GM20431 (cell line): ENCODE data around the gene PTPN7.

ENCODE experiments used
- in situ Hi-C: fragments of 300-500 bp; cut with MseI, MboI; formaldehyde crosslinking; loops from one replicate; pipeline ENCODE4 v1.15.0; 2020; ENCODE audit warnings: low sequenced_read_pairs; ENCODE audit not compliant: unreplicated experiment

The PTPN7 gene

GRCh38 chr1:202160377-202160940, at the start of gene PTPN7:
TSS of gene PTPN7 (minus strand) at chr1:202160602. CDS start at chr1:202159402, 1,200 bp downstream.
- in situ Hi-C loops = no loop called here

GRCh38 chr1:202208351-202208857, 48.0 kb upstream of the PTPN7 start:
- in situ Hi-C loops = no loop called here

- in situ Hi-C loops = no loop called here
Measured at GRCh38 chr1:202207292-202207691, 46.9 kb upstream of the PTPN7 start.

- in situ Hi-C loops = no loop called here
Measured at GRCh38 chr1:202205523-202206190, 45.3 kb upstream of the PTPN7 start.

- in situ Hi-C loops = no loop called here
Measured at GRCh38 chr1:202204065-202204464, 43.7 kb upstream of the PTPN7 start.

- in situ Hi-C loops = no loop called here
Measured at GRCh38 chr1:202203238-202204039, 43.0 kb upstream of the PTPN7 start.

- in situ Hi-C loops = no loop called here
Measured at GRCh38 chr1:202202500-202203168, 42.2 kb upstream of the PTPN7 start.

- in situ Hi-C loops = no loop called here
Measured at GRCh38 chr1:202201971-202202370, 41.6 kb upstream of the PTPN7 start.

GRCh38 chr1:202201266-202201665, 40.9 kb upstream of the PTPN7 start:
- in situ Hi-C loops = no loop called here

- in situ Hi-C loops = no loop called here
Measured at GRCh38 chr1:202200669-202201068, 40.3 kb upstream of the PTPN7 start.

GRCh38 chr1:202200112-202200548, 39.7 kb upstream of the PTPN7 start:
- in situ Hi-C loops = no loop called here

- in situ Hi-C loops = loop anchor here (10.0 kb wide), 1 partner anchor 116 kb away; no protein-coding TSS in a partner anchor
Measured at GRCh38 chr1:202199040-202199889, 38.9 kb upstream of the PTPN7 start.

- in situ Hi-C loops = loop anchor here (10.0 kb wide), 1 partner anchor 116 kb away; no protein-coding TSS in a partner anchor
Measured at GRCh38 chr1:202198366-202198724, 37.9 kb upstream of the PTPN7 start.

- in situ Hi-C loops = loop anchor here (10.0 kb wide), 1 partner anchor 117 kb away; no protein-coding TSS in a partner anchor
Measured at GRCh38 chr1:202197653-202198365, 37.4 kb upstream of the PTPN7 start.

- in situ Hi-C loops = loop anchor here (10.0 kb wide), 1 partner anchor 121 kb away; no protein-coding TSS in a partner anchor
Measured at GRCh38 chr1:202194328-202194648, 33.9 kb upstream of the PTPN7 start.

GRCh38 chr1:202193614-202194327, 33.4 kb upstream of the PTPN7 start, which contains the start of gene LGR6:
TSS of gene LGR6 (plus strand) at chr1:202193799. CDS start at chr1:202193990, 191 bp downstream.
- in situ Hi-C loops = loop anchor here (10.0 kb wide), 1 partner anchor 121 kb away; no protein-coding TSS in a partner anchor

- in situ Hi-C loops = loop anchor here (10.0 kb wide), 1 partner anchor 122 kb away; no protein-coding TSS in a partner anchor
Measured at GRCh38 chr1:202192770-202193613, 32.6 kb upstream of the PTPN7 start.
